HG03342 (cell line): ENCODE data around the gene CACNB2.

Source experiments
- ATAC-seq: cut with Tn5 transposase; IDR thresholded peaks from one replicate; pipeline ENCODE4 v1.9.1; 2021; ENCODE audit warnings: mild to moderate bottlenecking, moderate library complexity; ENCODE audit not compliant: unreplicated experiment

CACNB2 gene

GRCh38 chr10:18497806-18498369 is 357.7 kb downstream of the CACNB2 start:
- ATAC-seq, result no peak

- ATAC-seq, result no peak
These were observed 358.8 kb downstream of the CACNB2 start for GRCh38 chr10:18498998-18499397.

DNA sequence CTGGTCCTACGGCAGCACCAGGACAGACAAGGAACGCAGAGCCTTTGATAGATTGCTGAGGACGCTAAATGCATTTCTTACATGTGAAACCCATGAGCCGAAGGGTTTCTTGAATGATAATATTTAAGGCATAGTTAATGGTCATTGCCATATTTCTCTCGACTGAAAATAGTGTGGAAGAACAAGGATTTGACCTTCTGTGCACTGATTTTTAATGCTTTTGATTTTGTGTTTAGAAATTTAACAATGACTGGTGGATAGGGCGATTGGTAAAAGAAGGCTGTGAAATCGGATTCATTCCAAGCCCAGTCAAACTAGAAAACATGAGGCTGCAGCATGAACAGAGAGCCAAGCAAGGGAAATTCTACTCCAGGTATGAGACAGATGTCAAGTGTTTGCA is 360.4 kb downstream of the CACNB2 start:
- ATAC-seq, result no peak

DNA sequence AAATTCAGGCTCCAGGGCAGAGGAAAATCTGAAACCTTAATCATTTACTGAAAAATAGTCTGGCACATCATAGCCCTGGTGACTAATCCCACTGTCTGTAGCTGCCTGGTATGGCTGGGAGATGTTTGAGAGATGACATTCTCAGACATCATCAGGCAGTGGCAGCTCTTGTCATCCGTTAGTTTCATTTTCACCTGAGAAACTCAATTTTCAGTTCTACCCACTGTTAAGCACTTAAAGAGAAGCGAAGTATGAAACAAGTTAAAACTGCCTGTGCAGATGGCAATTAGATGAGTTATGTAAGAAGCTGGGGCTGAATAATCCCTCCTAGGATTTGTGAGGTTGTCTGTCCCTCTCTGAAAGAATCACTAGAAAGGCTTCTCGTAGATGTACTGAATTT is 361.0 kb downstream of the CACNB2 start:
- ATAC-seq, result peak; percentile 72

GRCh38 chr10:18501629-18502028 is 361.4 kb downstream of the CACNB2 start:
- no peak for ATAC-seq

DNA sequence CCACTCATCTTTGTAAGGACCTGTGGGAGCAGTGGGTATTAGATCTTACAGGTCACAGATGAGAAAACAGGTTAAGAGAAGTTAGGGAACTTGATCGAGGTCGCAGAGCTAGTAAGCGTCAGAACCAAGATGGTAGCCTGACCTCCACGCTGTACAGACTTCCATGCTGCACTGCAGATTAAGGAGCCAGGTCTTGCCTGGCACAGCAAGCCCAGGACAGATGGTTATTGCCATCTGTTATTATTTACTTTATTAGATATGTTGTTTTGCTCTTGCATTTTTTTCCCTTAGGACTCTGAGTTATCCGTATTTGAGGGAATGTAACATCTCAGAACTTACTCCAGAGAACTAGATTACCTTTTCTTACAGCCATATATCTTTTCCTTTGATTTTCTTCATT is 363.9 kb downstream of the CACNB2 start:
- ATAC-seq, result no peak

GRCh38 chr10:18505456-18506118 is 365.4 kb downstream of the CACNB2 start:
- no peak for ATAC-seq

GRCh38 chr10:18508587-18508986 is 368.4 kb downstream of the CACNB2 start:
- ATAC-seq, result no peak

DNA sequence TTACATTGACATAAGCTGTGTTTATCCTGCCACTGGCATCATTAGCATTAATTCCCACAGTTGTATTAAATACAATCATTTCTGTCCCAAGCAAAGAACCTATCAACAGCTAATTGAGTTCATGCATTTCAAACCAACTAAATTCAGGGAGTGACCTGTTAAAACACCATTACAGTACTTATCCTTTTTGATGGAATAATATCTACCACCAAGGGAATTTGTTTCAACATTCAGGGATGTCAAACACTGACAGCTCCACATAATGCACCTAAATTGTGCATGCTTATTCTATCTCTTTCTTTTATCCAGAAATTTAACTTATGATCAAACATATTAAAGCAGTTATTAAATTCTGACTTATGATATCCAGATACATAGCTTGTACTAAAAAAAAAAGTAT is 374.3 kb downstream of the CACNB2 start:
- ATAC-seq, result no peak

- no peak for ATAC-seq
These were observed 376.6 kb downstream of the CACNB2 start for GRCh38 chr10:18516851-18517250.

DNA sequence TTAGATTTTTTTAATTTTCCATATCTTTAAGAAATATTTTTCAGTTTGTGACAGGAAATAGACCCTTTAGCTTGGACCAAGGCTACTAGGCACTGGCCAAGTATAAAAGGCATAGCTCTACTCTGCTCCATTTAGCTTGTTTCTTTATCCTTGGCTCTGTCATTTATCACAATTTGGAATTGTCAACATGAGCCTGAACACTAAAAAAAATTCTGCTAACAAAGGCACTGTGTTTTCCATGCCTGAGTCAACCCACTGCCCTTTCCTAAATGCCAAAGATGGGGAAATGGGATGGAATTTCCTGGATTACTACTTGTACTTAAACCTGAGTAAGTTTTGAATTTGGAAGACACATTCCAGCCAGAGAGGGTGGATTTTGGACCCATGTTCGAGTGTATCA is 382.8 kb downstream of the CACNB2 start:
- no peak for ATAC-seq

- ATAC-seq, result no peak
These were observed 383.6 kb downstream of the CACNB2 start for GRCh38 chr10:18523858-18524257.

DNA sequence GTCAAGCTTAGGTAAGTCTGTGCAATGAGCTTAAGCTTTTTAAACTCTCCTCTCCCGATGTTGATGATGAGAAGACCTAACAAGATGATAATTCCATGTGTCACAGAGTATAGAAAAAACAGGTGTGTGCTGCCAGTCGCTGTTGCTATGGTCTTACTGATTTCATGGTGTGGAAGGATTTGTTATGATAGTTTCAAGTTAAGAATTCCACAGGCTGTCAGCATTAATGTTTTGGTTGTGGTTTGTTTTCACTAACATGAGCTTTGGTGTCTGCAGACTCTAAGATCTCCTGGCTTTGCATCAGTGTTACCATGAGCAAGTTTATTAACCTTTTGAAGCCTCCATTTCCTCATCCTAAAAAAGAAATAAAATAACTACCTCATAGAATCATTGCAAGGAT is 387.5 kb downstream of the CACNB2 start:
- no peak for ATAC-seq

- ATAC-seq, result no peak
These were observed 388.1 kb downstream of the CACNB2 start for GRCh38 chr10:18528292-18528691.

GRCh38 chr10:18532881-18533535 is 392.8 kb downstream of the CACNB2 start:
- no peak for ATAC-seq

DNA sequence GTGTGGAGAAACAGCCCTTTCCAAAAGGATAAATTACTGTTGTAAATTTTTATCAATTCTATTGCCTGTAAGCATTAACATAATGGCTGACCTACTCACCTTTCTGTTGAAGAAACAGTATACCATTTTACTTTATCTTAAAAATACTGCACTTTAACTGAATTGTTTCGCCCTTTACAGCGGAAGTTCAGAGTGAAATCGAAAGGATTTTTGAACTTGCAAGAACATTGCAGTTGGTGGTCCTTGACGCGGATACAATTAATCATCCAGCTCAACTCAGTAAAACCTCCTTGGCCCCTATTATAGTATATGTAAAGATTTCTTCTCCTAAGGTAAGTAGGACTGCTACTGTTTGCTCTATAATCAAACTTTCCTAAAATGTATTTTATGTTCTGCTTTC is 393.7 kb downstream of the CACNB2 start:
- no peak for ATAC-seq

- ATAC-seq, result no peak
These were observed 399.1 kb downstream of the CACNB2 start for GRCh38 chr10:18539335-18539734.

DNA sequence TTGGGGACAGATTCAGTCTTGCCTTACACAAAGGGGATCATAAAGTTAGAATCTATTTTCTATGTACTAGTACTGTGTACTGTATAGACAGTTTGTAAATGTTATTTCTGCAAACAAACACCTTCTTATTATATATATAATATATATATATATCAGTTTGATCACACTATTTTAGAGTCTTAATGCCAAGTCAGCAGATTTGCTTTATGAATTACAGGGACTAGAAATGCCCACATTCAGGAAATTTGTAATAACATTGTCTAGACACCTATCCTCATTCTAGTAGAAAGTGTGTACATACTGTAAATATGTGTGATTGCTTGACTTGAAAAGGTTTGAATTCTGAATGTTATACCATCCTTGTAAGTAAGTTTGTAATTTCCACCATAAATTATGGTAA is 400.0 kb downstream of the CACNB2 start:
- ATAC-seq, result no peak

- ATAC-seq, result no peak
These were observed 402.6 kb downstream of the CACNB2 start for GRCh38 chr10:18542832-18543231.

DNA sequence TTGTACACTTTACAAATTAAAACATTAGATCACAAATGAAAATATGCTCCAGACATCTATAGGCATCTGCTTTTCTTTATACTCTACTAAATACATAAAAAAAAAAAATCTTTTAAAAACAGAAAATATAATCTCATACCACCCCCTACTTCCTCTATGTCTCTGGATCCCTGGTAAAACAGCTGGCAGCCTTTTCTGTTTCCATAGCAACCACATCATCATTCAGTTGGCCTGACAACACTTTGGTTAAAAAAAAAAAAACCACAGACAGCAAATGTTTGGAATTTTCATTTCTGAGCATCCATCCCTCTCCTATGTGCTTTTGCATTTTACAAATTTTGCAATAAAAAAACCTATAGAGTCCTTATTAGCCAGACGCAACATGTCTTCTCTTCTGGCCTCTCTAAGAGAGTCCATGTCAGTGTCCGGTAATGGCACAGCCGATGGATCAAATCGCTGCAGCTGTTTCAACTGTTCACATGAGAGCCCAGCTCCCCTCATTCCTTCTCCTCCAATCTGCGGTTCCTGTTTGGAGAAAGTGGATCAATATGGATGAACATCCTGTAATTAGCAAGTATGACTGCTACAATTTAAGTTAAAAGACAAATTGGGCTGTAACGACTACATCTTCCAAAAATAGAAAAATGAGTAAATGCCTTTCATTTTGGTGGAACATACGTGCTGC is 405.5 kb downstream of the CACNB2 start:
- no peak for ATAC-seq

- ATAC-seq, result no peak
These were observed 408.9 kb downstream of the CACNB2 start for GRCh38 chr10:18549105-18549504.

DNA sequence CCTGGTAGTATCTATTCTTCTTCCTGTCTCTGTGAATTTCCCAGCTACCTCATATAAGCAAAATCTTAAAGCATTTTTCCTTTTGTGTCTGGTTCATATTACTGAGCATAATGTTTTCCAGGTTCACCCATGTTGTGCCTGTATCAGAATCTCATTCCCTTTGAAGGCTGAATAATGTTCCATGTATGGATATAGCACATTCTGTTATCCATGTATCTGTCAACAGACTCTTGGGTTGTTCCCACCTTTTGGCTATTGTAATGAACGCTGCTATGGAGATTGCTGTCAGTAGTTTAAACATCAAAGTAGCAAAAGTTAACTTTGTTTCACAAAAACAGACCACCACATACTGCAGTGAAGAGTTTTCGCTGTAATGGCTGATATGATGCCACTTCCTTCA is 411.2 kb downstream of the CACNB2 start:
- ATAC-seq, result no peak
